ENCODE data around the gene UNC5A. TPM values are rescaled to one million over a fixed set of nuclear protein-coding genes. Genes with fewer than 3 reads are reported as not detected.

The UNC5A gene
- total and polyA plus RNA-seq, 4 donors, result 3.1 to 18.2 (median 10.2) TPM

DNA sequence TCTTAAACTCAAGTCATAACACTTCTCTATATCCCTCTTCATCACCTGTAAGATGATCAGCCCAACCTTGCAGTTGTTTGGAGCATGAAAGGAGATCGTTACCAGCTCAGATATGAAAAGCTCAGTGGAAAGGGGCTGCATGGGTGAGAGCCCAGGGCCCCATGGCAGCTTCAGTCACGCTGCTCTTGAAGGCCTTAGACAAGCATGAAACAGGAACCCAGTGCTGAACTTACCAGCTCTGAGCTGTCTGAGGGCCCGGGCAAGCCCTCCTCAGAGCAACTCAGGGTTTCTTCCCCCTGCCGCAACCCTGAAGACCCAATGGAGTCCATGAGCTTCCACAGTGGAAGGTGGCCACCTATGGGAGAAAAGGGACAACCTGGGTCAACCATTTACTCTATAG is 85.5 kb downstream of the UNC5A start:
- Histone ChIP-seq H3K27ac (ENCODE audit: low read depth, low read length) (no peak overlapping the region), H3K27me3 (ENCODE audit: control insufficient read depth, insufficient read depth, low read length) (no peaks in the 10 kb centered on the region), H3K4me3 (ENCODE audit: low read depth, low read length) (no peak overlapping the region), H3K4me1 (ENCODE audit: control insufficient read depth, insufficient read depth, low read length) (peaks cover 5% of the 10 kb centered on the region), H3K36me3 (ENCODE audit: control insufficient read depth, insufficient read depth, low read length) (peaks cover 4% of the 10 kb centered on the region), H3K9me3 (ENCODE audit: control insufficient read depth, insufficient read depth, low read length) (no peaks in the 10 kb centered on the region)
- no peak for DNase-seq (ENCODE audit: low read depth in 4 of 6, low spot score in 6 of 6)
- WGBS (ENCODE audit: insufficient coverage), result 96% methylated on average over 4 of the region's 4 CpGs

GRCh38 chr5:176897263-176897662 is 86.9 kb downstream of the UNC5A start:
- 72% methylated on average over 3 of the region's 3 CpGs for WGBS (ENCODE audit: insufficient coverage)
- Histone ChIP-seq H3K36me3 (ENCODE audit: control insufficient read depth, insufficient read depth, low read length) (peaks cover 4% of the 10 kb centered on the region), H3K27me3 (ENCODE audit: control insufficient read depth, insufficient read depth, low read length) (no peaks in the 10 kb centered on the region), H3K27ac (ENCODE audit: low read depth, low read length) (no peak overlapping the region), H3K4me3 (ENCODE audit: low read depth, low read length) (no peak overlapping the region), H3K9me3 (ENCODE audit: control insufficient read depth, insufficient read depth, low read length) (no peaks in the 10 kb centered on the region), H3K4me1 (ENCODE audit: control insufficient read depth, insufficient read depth, low read length) (peaks cover 5% of the 10 kb centered on the region)
- no peak for DNase-seq (ENCODE audit: low read depth in 4 of 6, low spot score in 6 of 6)

DNA sequence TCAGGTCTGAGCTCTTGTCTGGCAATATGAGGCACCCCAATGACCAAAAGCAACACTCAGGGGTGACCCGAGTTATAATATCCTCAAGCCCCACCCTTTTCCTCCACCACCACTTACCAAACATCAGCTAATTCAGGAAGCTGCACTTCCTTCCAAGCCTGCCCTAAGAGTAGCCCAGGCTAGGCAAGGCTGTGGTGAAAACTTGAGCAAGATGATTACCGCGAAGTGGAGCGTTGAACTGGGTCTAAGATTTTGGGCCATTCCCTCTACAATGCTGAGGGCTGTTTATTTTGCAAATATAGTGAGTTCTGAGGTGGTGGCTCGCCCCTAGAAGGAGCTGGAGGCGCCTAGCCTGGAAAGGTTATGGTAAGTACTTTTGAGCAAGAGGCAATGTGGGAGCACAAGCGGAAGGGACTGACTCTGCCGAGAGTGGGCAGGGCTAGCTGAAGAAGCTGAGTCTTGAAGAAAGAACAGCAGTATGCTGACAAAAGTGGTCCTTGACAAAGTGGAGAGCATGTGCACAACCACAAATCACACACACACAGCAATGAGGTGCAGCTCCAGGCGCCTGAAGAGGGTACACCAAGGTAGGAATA is 89.0 kb downstream of the UNC5A start, which contains the start of gene HK3:
HK3 (minus strand) TSS at position 51 of the 596 bp plus-strand sequence. CDS start 3,187 bp downstream, outside the sequence.
- no peak for DNase-seq (ENCODE audit: low read depth in 4 of 6, low spot score in 6 of 6)
- Histone ChIP-seq H3K9me3 (ENCODE audit: control insufficient read depth, insufficient read depth, low read length) (no peaks in the 10 kb centered on the region), H3K4me3 (ENCODE audit: low read depth, low read length) (no peak within 1 kb of the TSS), H3K27me3 (ENCODE audit: control insufficient read depth, insufficient read depth, low read length) (no peaks in the 10 kb centered on the region), H3K27ac (ENCODE audit: low read depth, low read length) (no peak within 1 kb of the TSS), H3K4me1 (ENCODE audit: control insufficient read depth, insufficient read depth, low read length) (peaks cover 5% of the 10 kb centered on the region), H3K36me3 (ENCODE audit: control insufficient read depth, insufficient read depth, low read length) (peaks cover 10% of the 10 kb centered on the region)
- WGBS (ENCODE audit: insufficient coverage), result 75% methylated on average over 7 of the region's 9 CpGs

DNA sequence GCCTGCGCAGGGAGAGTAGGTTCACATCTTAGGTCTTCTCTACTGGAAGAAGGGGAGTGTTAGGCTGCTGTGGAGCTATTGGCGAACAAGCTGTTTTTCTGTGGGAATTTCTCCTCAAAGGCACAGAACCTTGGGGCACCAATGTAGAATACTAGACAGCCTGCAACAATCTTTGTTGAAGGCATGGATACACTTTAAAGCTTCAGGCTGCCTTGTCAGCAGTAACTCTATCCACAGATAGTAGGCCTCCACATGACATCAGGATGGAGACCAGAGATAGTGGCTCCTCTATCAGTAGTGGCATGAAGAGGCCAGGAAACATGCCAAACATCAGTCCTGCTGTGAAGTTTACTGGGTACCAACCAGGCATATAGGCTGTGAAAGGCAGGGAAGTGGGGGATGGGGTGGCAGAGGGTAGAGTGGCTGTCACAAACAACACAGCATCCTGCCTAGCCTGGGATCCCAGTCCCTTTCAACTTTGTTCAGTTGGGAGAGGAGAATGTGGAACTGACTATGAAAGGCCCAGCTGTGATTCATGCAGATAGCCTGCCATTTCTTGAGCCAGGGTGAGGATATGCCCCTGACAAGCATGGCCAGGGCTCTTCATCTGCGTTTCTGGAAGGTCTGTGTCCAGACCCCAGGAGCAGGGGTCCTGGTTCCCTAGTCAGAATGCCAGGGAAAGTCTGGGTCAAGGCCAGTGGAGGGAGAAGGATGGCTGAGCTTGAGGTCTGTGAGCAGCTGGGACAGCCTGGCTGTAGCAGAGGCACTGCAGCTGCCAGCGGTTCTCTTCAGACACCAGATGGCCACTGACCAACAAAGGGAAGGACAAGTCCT is 89.8 kb downstream of the UNC5A start:
- 78% methylated on average over 4 of the region's 4 CpGs for WGBS (ENCODE audit: insufficient coverage)
- H3K27ac ChIP-seq (ENCODE audit: low read depth, low read length), result no peak overlapping the region
- no peak overlapping the region for H3K4me3 ChIP-seq (ENCODE audit: low read depth, low read length)
- H3K27me3 ChIP-seq (ENCODE audit: control insufficient read depth, insufficient read depth, low read length), result no peaks in the 10 kb centered on the region
- peaks cover 5% of the 10 kb centered on the region for H3K4me1 ChIP-seq (ENCODE audit: control insufficient read depth, insufficient read depth, low read length)
- peaks cover 10% of the 10 kb centered on the region for H3K36me3 ChIP-seq (ENCODE audit: control insufficient read depth, insufficient read depth, low read length)
- no peaks in the 10 kb centered on the region for H3K9me3 ChIP-seq (ENCODE audit: control insufficient read depth, insufficient read depth, low read length)
- no peak for DNase-seq (ENCODE audit: low read depth in 4 of 6, low spot score in 6 of 6)

DNA sequence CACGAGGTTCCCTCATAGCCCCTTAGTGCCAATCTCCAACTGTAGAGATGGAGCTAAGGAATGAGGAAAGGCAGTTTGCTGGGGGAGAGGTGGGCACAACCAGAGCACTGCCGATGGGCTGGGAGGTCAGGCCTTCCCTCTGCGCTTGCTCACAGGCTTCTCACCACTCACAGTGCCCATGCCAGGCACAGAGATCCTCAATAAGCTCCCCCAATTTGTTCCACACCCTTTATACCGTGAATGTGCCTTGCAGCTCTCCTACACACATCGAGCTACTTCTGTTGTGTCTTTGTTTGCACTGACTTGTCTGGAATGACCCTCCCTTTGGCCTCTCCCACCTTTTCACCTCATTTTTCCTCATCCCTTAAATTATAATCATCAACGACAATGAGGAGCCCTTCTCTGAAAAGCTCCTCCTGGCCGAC is 90.4 kb downstream of the UNC5A start:
- H3K27ac ChIP-seq (ENCODE audit: low read depth, low read length), result no peak overlapping the region
- H3K4me3 ChIP-seq (ENCODE audit: low read depth, low read length), result no peak overlapping the region
- H3K36me3 ChIP-seq (ENCODE audit: control insufficient read depth, insufficient read depth, low read length), result peaks cover 10% of the 10 kb centered on the region
- H3K9me3 ChIP-seq (ENCODE audit: control insufficient read depth, insufficient read depth, low read length), result no peaks in the 10 kb centered on the region
- no peak for DNase-seq (ENCODE audit: low read depth in 4 of 6, low spot score in 6 of 6)
- H3K4me1 ChIP-seq (ENCODE audit: control insufficient read depth, insufficient read depth, low read length), result peaks cover 5% of the 10 kb centered on the region
- WGBS (ENCODE audit: insufficient coverage), result 66% methylated on average over 4 of the region's 7 CpGs
- no peaks in the 10 kb centered on the region for H3K27me3 ChIP-seq (ENCODE audit: control insufficient read depth, insufficient read depth, low read length)

GRCh38 chr5:176901260-176902101 is 91.1 kb downstream of the UNC5A start:
- WGBS (ENCODE audit: insufficient coverage), result 88% methylated on average over 9 of the region's 12 CpGs
- Histone ChIP-seq H3K27me3 (ENCODE audit: control insufficient read depth, insufficient read depth, low read length) (no peaks in the 10 kb centered on the region), H3K36me3 (ENCODE audit: control insufficient read depth, insufficient read depth, low read length) (peaks cover 10% of the 10 kb centered on the region), H3K4me3 (ENCODE audit: low read depth, low read length) (no peak overlapping the region), H3K9me3 (ENCODE audit: control insufficient read depth, insufficient read depth, low read length) (no peaks in the 10 kb centered on the region), H3K27ac (ENCODE audit: low read depth, low read length) (no peak overlapping the region), H3K4me1 (ENCODE audit: control insufficient read depth, insufficient read depth, low read length) (peaks cover 5% of the 10 kb centered on the region)
- DNase-seq (ENCODE audit: low read depth in 4 of 6, low spot score in 6 of 6), result no peak

DNA sequence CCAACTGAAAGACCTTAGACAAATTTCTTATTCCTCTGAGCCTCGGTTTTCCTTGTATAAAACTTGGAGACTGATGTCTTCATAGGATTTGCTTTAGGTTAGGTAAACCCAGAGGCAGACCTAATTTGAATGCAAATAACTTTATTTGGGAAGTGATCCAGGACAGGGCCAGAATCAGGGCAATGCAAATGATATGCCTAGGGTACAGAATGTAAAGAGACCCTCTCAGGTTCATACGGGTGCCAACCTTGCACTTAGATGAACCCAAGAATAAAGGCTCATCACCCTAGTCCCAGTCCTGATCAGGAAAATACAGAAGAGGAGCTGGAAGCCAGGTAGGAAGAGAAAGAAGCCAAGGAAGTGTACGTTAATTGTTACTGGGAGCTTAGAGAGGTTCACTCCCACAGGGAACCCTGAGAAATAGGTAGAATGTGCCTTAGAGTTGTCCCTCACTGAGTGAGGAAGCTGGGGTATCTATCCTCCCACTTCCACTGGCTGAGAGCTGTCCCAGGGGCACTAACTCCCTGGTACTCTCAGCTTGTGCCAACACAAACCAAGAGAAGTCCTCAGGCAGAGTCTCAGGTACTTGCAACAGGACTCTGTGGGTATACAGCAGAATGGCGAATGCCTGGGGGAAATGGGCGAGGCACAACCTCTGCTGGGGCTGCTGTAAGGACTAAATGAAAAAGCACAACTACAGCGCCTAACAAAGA is 91.9 kb downstream of the UNC5A start:
- 94% methylated on average over 3 of the region's 6 CpGs for WGBS (ENCODE audit: insufficient coverage)
- Histone ChIP-seq H3K4me3 (ENCODE audit: low read depth, low read length) (no peak overlapping the region), H3K4me1 (ENCODE audit: control insufficient read depth, insufficient read depth, low read length) (peaks cover 5% of the 10 kb centered on the region), H3K36me3 (ENCODE audit: control insufficient read depth, insufficient read depth, low read length) (peaks cover 14% of the 10 kb centered on the region), H3K27me3 (ENCODE audit: control insufficient read depth, insufficient read depth, low read length) (no peaks in the 10 kb centered on the region), H3K9me3 (ENCODE audit: control insufficient read depth, insufficient read depth, low read length) (no peaks in the 10 kb centered on the region), H3K27ac (ENCODE audit: low read depth, low read length) (no peak overlapping the region)
- DNase-seq (ENCODE audit: low read depth in 4 of 6, low spot score in 6 of 6), result no peak

- no peaks in the 10 kb centered on the region for H3K27me3 ChIP-seq (ENCODE audit: control insufficient read depth, insufficient read depth, low read length)
- H3K9me3 ChIP-seq (ENCODE audit: control insufficient read depth, insufficient read depth, low read length), result no peaks in the 10 kb centered on the region
- no peak overlapping the region for H3K27ac ChIP-seq (ENCODE audit: low read depth, low read length)
- DNase-seq (ENCODE audit: low read depth in 4 of 6, low spot score in 6 of 6), result no peak
- WGBS (ENCODE audit: insufficient coverage), result 100% methylated on average over 2 of the region's 5 CpGs
- H3K36me3 ChIP-seq (ENCODE audit: control insufficient read depth, insufficient read depth, low read length), result peaks cover 14% of the 10 kb centered on the region
- no peak overlapping the region for H3K4me3 ChIP-seq (ENCODE audit: low read depth, low read length)
- H3K4me1 ChIP-seq (ENCODE audit: control insufficient read depth, insufficient read depth, low read length), result peaks cover 5% of the 10 kb centered on the region
These were observed 92.7 kb downstream of the UNC5A start for GRCh38 chr5:176902911-176903664.

All from spinal cord (tissue), 10 donors.